MM.1S (cell line): ENCODE results near the gene PRKCZ.

Experiments used
- CTCF ChIP-seq: fragments of 300-600 bp; sonication (generic); IDR thresholded peaks from 2 replicates; pipeline ENCODE4 v1.5.1; 2016; ENCODE audit warnings: antibody characterized with exemption, low read length, mixed read lengths
- EZH2 ChIP-seq: fragments of 300-600 bp; sonication (generic); optimal IDR thresholded peaks from 2 replicates; pipeline ENCODE3; 2017; ENCODE audit warnings: low read depth, mild to moderate bottlenecking, antibody characterized with exemption, low read length, mixed read lengths

DNA sequence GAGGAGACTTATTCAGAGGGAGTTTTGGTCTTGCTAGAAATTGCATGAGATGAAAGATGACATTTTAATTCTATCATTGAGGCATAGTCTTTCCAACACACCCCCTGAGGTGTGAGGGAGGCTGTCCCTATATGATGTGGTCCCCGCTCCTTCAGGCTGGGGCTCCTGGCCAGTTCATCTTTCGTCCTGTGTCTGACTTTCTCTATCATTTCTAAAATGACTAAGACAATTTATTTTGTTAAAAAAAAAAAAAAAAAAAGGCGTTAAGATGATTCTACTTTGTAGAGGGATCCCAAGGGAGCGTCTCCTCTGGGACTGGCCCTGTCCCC lies 50.5 kb downstream of the PRKCZ start:
- no peak for TF ChIP-seq CTCF
- no peak for TF ChIP-seq EZH2
